B cell (primary cell): ENCODE results near the gene NR1D1. TPM values are rescaled to one million over a fixed set of nuclear protein-coding genes. Genes with fewer than 3 reads are reported as not detected.

Experiments
- ATAC-seq: fragments of 200-7000 bp; cut with Tn5 transposase; one replicate; pipeline ENCODE4 v1.10.0; 2021; ENCODE audit warnings: low read depth, mild to moderate bottlenecking, moderate number of reproducible peaks, moderate library complexity
- CTCF ChIA-PET: fragments of 350-600 bp; sonication (Branson Sonifier 250); formaldehyde crosslinking; loops from one replicate; lab custom pipeline; 2021; ENCODE audit warnings: antibody characterized with exemption, inconsistent platforms; lab: Charles Lee
- POLR2A ChIA-PET: fragments of 350-600 bp; sonication (Branson Sonifier 250); formaldehyde crosslinking; loops from one replicate; lab custom pipeline; 2021; ENCODE audit warnings: antibody characterized with exemption; lab: Charles Lee
- DNase-seq: peaks from one replicate; pipeline ENCODE4 v3.0.0; 2013
- H2AFZ ChIP-seq: 2 replicates; pipeline ENCODE4 v1.6.1; 2012; ENCODE audit warnings: mild to moderate bottlenecking, low read depth, low read length; ENCODE audit not compliant: insufficient read depth, poor library complexity, severe bottlenecking
- H3K27ac ChIP-seq, 2 donors: 1 replicate in 1 of 2; 2 replicates in 1 of 2; pipeline ENCODE4 v1.5.1; 2012 to 2013; ENCODE audit warnings: low read length in 2 of 2, mild to moderate bottlenecking in 2 of 2, moderate library complexity in 1 of 2
- H3K27me3 ChIP-seq, 4 experiments: fragments of 200-600 bp in 1 of 4; sonication (generic) in 1 of 4; replicated peaks in 1 of 4; 1 replicate in 2 of 4; 2 replicates in 2 of 4; pipeline versions ENCODE4 v1.6.1 to v1.7.0; 2013 to 2016; ENCODE audit warnings: low read length in 3 of 4, mild to moderate bottlenecking in 2 of 4, mixed read lengths in 1 of 4, moderate library complexity in 1 of 4; ENCODE audit not compliant: insufficient read depth in 4 of 4, control insufficient read depth in 3 of 4; ENCODE audit errors: control extremely low read depth in 1 of 4
- H3K36me3 ChIP-seq, 2 experiments: replicated peaks in 1 of 2; 1 replicate in 1 of 2; 2 replicates in 1 of 2; pipeline versions ENCODE4 v1.6.1 to v1.7.1; 2013; ENCODE audit warnings: low read length in 1 of 2; ENCODE audit not compliant: insufficient read depth in 2 of 2, control insufficient read depth in 1 of 2; ENCODE audit errors: control extremely low read depth in 1 of 2, extremely low read depth in 1 of 2
- H3K4me1 ChIP-seq, 2 donors: fragments of 200-600 bp in 1 of 2; sonication (generic) in 1 of 2; 1 replicate in 1 of 2; 2 replicates in 1 of 2; pipeline versions ENCODE4 v1.5.1 to v1.6.1; 2013 to 2017; ENCODE audit warnings: low read length in 2 of 2; ENCODE audit not compliant: control insufficient read depth in 2 of 2, insufficient read depth in 2 of 2
- H3K4me2 ChIP-seq: replicated peaks from 2 replicates; pipeline ENCODE3; 2012; ENCODE audit warnings: mild to moderate bottlenecking, low read depth, low read length; ENCODE audit not compliant: poor library complexity, severe bottlenecking
- H3K4me3 ChIP-seq, 5 experiments: fragments of 200-600 bp in 1 of 5; sonication (generic) in 1 of 5; 1 replicate in 3 of 5; 2 replicates in 2 of 5; pipeline versions ENCODE4 v1.5.1 to v1.7.0; 2011 to 2016; ENCODE audit warnings: low read length in 4 of 5, mild to moderate bottlenecking in 4 of 5, low read depth in 2 of 5, control low read depth in 1 of 5, moderate library complexity in 1 of 5; ENCODE audit not compliant: insufficient read depth in 1 of 5; ENCODE audit errors: control extremely low read depth in 1 of 5, extremely low read depth in 1 of 5
- H3K79me2 ChIP-seq: fragments of 200-600 bp; sonication (generic); one replicate; pipeline ENCODE4 v1.6.0; 2016; ENCODE audit warnings: low read length; ENCODE audit not compliant: control insufficient read depth, insufficient read depth
- H3K9ac ChIP-seq: fragments of 200-600 bp; sonication (generic); 2 replicates; pipeline ENCODE4 v1.6.1; 2017; ENCODE audit warnings: mild to moderate bottlenecking, low read length, moderate library complexity
- H3K9me3 ChIP-seq, 3 donors: one replicate each; pipeline versions ENCODE4 v1.6.1 to v1.7.1; 2013; ENCODE audit warnings: low read length in 2 of 3; ENCODE audit not compliant: control insufficient read depth in 2 of 3, insufficient read depth in 1 of 3; ENCODE audit errors: control extremely low read depth in 1 of 3
- H4K20me1 ChIP-seq: 2 replicates; pipeline ENCODE4 v1.6.0; 2012; ENCODE audit warnings: mild to moderate bottlenecking, low read length; ENCODE audit not compliant: insufficient read depth, control insufficient read depth, poor library complexity, severe bottlenecking
- H3K27ac Mint-ChIP-seq: one replicate; pipeline ENCODE4 v1.8.0; 2021; ENCODE audit warnings: mixed read lengths
- H3K27me3 Mint-ChIP-seq: one replicate; pipeline ENCODE4 v1.8.0; 2021; ENCODE audit warnings: mixed read lengths
- H3K4me1 Mint-ChIP-seq: one replicate; pipeline ENCODE4 v1.8.0; 2021; ENCODE audit warnings: mixed read lengths
- H3K4me3 Mint-ChIP-seq: one replicate; pipeline ENCODE4 v1.8.0; 2021; ENCODE audit warnings: mixed read lengths
- H3K9me3 Mint-ChIP-seq: one replicate; pipeline ENCODE4 v1.8.0; 2022; ENCODE audit warnings: mixed read lengths; ENCODE audit not compliant: insufficient read depth
- EZH2 ChIP-seq: IDR thresholded peaks from 2 replicates; pipeline ENCODE4 v1.6.1; 2012; ENCODE audit warnings: borderline replicate concordance, low read depth, mild to moderate bottlenecking, moderate library complexity, low read length; ENCODE audit not compliant: insufficient read depth, poor library complexity, severe bottlenecking
- WGBS: methylation state at CpG from one replicate; pipeline ENCODE4 v1.1.5; 2013; ENCODE audit warnings: missing lambda C conversion rate; ENCODE audit not compliant: insufficient coverage; 5-methylcytosine and 5-hydroxymethylcytosine counted together
- intact Hi-C: fragments of 100-400 bp; cut with micrococcal nuclease; formaldehyde crosslinking; loops from one replicate; pipeline ENCODE4 v1.10.0; 2022
- polyA plus RNA-seq: library from polyadenylated mRNA; depleted of rRNA; stranded (reverse); fragments of >200 nt; gene quantifications from 2 replicates; pipeline ENCODE4 v1.2.3, GENCODE V29; 2012
- total RNA-seq, 2 donors: library from RNA; stranded (reverse); fragments of 120-200 nt in 1 of 2; gene quantifications; 1 replicate in 1 of 2; 2 replicates in 1 of 2; pipeline versions ENCODE4 v1.2.3 to v1.2.4, GENCODE V29; 2013 to 2022
- TF ChIP-seq, protein P1 (sequence below): fragments of 200-600 bp; IDR thresholded peaks from one replicate; pipeline ENCODE4 v1.8.0; 2022; ENCODE audit warnings: antibody characterized with exemption, mild to moderate bottlenecking

The NR1D1 gene
- total and polyA plus RNA-seq, 2 donors (not counting 1 experiment from before 2014, with no cell fraction given): 6.7 to 7.7 TPM

DNA sequence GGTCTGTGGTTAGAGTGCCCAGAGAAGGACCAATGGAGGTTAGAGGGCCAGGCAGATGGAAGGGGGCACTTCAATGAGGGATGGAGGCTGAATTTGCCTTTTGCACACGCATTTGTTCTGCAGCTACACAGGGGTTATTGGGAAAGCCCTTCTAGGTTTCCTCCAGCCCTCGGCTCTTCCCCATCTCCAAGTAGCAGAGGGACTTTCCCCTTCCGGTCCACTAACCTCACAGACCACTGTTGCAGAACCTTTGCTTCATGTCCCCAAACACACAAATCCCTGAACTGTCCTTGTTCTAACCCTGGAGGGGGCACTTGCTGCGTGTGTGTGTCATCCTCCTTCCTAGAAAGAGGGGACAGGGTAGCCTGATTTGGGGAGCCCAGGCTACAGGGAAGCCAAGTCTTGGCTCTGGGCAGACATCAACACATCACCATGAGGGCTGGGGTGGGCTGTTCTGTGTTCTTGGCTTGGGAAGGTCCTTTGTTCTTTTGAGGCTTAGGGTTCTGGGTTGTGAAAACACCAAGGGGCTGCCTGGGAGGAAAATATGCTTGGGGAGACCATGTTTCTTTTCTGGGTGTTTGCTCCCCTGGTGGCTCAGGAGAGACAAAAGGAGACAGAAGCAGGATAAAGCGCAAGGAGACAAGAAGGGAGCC, 7.3 kb upstream of the NR1D1 start:
- H2AFZ ChIP-seq: peak overlapping the region; percentile 74
- ATAC-seq: peak; percentile 10
- no peaks in the 10 kb centered on the region for H3K27me3 ChIP-seq
- peak overlapping the region; percentile 77 for H3K4me3 Mint-ChIP-seq
- POLR2A ChIA-PET: interaction anchor here (0.5 to 1.1 kb wide), 3 partner anchors 17 to 57 kb away, joined by 4 to 5 read pairs (median 5); no protein-coding TSS in a partner anchor
- DNase-seq: peak; percentile 73
- no peaks in the 10 kb centered on the region for H3K27me3 Mint-ChIP-seq
- peak overlapping the region; percentile 65 to 67 for H3K27ac ChIP-seq
- H3K79me2 ChIP-seq: no peaks in the 10 kb centered on the region
- CTCF ChIA-PET: interaction anchor here (1.0 to 1.3 kb wide), 4 partner anchors 16 to 80 kb away, joined by 3 to 7 read pairs (median 3); no protein-coding TSS in a partner anchor
- peaks cover 62% of the 10 kb centered on the region for H3K4me1 Mint-ChIP-seq
- intact Hi-C loops: loop anchor here (1.0 kb wide), 1 partner anchor 7 kb away; the partner anchor contains the start of gene NR1D1
- H3K4me1 ChIP-seq: peaks cover 50 to 51% of the 10 kb centered on the region in 2 donors
- 13% methylated on average over 4 of the region's 5 CpGs for WGBS
- peak overlapping the region; percentile 24 for H3K9ac ChIP-seq
- peak overlapping the region; percentile 69 for H3K4me2 ChIP-seq
- no peaks in the 10 kb centered on the region for H3K36me3 ChIP-seq
- no peaks in the 10 kb centered on the region for H3K9me3 ChIP-seq
- no peaks in the 10 kb centered on the region for H3K9me3 Mint-ChIP-seq
- no peak for TF ChIP-seq EZH2
- TF ChIP-seq, protein P1, sequence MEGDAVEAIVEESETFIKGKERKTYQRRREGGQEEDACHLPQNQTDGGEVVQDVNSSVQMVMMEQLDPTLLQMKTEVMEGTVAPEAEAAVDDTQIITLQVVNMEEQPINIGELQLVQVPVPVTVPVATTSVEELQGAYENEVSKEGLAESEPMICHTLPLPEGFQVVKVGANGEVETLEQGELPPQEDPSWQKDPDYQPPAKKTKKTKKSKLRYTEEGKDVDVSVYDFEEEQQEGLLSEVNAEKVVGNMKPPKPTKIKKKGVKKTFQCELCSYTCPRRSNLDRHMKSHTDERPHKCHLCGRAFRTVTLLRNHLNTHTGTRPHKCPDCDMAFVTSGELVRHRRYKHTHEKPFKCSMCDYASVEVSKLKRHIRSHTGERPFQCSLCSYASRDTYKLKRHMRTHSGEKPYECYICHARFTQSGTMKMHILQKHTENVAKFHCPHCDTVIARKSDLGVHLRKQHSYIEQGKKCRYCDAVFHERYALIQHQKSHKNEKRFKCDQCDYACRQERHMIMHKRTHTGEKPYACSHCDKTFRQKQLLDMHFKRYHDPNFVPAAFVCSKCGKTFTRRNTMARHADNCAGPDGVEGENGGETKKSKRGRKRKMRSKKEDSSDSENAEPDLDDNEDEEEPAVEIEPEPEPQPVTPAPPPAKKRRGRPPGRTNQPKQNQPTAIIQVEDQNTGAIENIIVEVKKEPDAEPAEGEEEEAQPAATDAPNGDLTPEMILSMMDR: no peak
- peak overlapping the region in 3 of 5 experiments; percentile 18 to 27 (median 23) for H3K4me3 ChIP-seq
- no peaks in the 10 kb centered on the region for H4K20me1 ChIP-seq
- H3K27ac Mint-ChIP-seq: peak overlapping the region; percentile 89
